Liver (tissue), 9 donors: ENCODE results near the gene PSME3IP1. TPM values are rescaled to one million over a fixed set of nuclear protein-coding genes. Genes with fewer than 3 reads are reported as not detected.

Experiments used
- DNase-seq: peaks from one replicate; pipeline ENCODE4 v3.0.0-alpha.2; 2017; ENCODE audit warnings: low spot score
- H3K27ac ChIP-seq, 2 donors: one replicate each; pipeline ENCODE4 v1.7.0; 2013; ENCODE audit warnings: inconsistent platforms in 2 of 2, low read length in 2 of 2, control low read depth in 1 of 2, low read depth in 1 of 2, mild to moderate bottlenecking in 1 of 2
- H3K27me3 ChIP-seq, 4 donors: one replicate each; pipeline versions ENCODE4 v1.6.1 to v1.7.0; 2013; ENCODE audit warnings: low read length in 3 of 4, inconsistent platforms in 1 of 4, mild to moderate bottlenecking in 1 of 4, moderate library complexity in 1 of 4; ENCODE audit not compliant: control insufficient read depth in 4 of 4, insufficient read depth in 4 of 4
- H3K36me3 ChIP-seq, 4 donors: one replicate each; pipeline versions ENCODE4 v1.6.1 to v1.7.0; 2013; ENCODE audit warnings: low read length in 3 of 4, mild to moderate bottlenecking in 3 of 4, low read depth in 1 of 4, moderate library complexity in 1 of 4; ENCODE audit not compliant: control insufficient read depth in 4 of 4, insufficient read depth in 3 of 4
- H3K4me1 ChIP-seq, 4 donors: one replicate each; pipeline versions ENCODE4 v1.6.1 to v1.7.0; 2013; ENCODE audit warnings: low read length in 3 of 4, mild to moderate bottlenecking in 3 of 4, moderate library complexity in 1 of 4; ENCODE audit not compliant: control insufficient read depth in 4 of 4, insufficient read depth in 4 of 4
- H3K4me3 ChIP-seq, 3 donors: one replicate each; pipeline versions ENCODE4 v1.6.1 to v1.7.0; 2013; ENCODE audit warnings: low read length in 3 of 3, control low read depth in 1 of 3, low read depth in 1 of 3, mild to moderate bottlenecking in 1 of 3
- H3K9ac ChIP-seq, 2 donors: one replicate each; pipeline ENCODE4 v1.7.0; 2013; ENCODE audit warnings: low read length in 2 of 2, mild to moderate bottlenecking in 2 of 2, moderate library complexity in 2 of 2, control low read depth in 1 of 2, low read depth in 1 of 2
- H3K9me3 ChIP-seq, 4 donors: one replicate each; pipeline versions ENCODE4 v1.6.1 to v1.7.0; 2013; ENCODE audit warnings: low read length in 3 of 4; ENCODE audit not compliant: control insufficient read depth in 4 of 4
- EGR1 ChIP-seq, 2 donors: IDR thresholded peaks; 2 replicates each; pipeline ENCODE4 v1.6.1; 2016 to 2018; ENCODE audit warnings: antibody characterized with exemption in 2 of 2, low read depth in 2 of 2
- FOXA2 ChIP-seq: IDR thresholded peaks from 2 replicates; pipeline ENCODE4 v1.6.1; 2016; ENCODE audit warnings: antibody characterized with exemption
- HNF4A ChIP-seq, 2 donors: conservative IDR thresholded peaks; 2 replicates each; pipeline ENCODE4 v1.6.1; 2016; ENCODE audit warnings: antibody characterized with exemption in 2 of 2, mild to moderate bottlenecking in 2 of 2
- HNF4G ChIP-seq: IDR thresholded peaks from 2 replicates; pipeline ENCODE4 v1.6.1; 2016; ENCODE audit warnings: antibody characterized with exemption
- JUND ChIP-seq, 2 donors: IDR thresholded peaks; 2 replicates each; pipeline ENCODE4 v1.6.1; 2016; ENCODE audit warnings: antibody characterized with exemption in 2 of 2
- MAX ChIP-seq: IDR thresholded peaks from 2 replicates; pipeline ENCODE4 v1.6.1; 2016; ENCODE audit warnings: antibody characterized with exemption
- RAD21 ChIP-seq, 2 donors: IDR thresholded peaks; 2 replicates each; pipeline ENCODE4 v1.6.1; 2016; ENCODE audit warnings: antibody characterized with exemption in 2 of 2, mild to moderate bottlenecking in 2 of 2
- REST ChIP-seq: IDR thresholded peaks from 2 replicates; pipeline ENCODE4 v1.6.1; 2016; ENCODE audit warnings: antibody characterized with exemption, mild to moderate bottlenecking
- SP1 ChIP-seq: IDR thresholded peaks from 2 replicates; pipeline ENCODE4 v1.6.1; 2018; ENCODE audit warnings: antibody characterized with exemption, mild to moderate bottlenecking
- TAF1 ChIP-seq: conservative IDR thresholded peaks from 2 replicates; pipeline ENCODE4 v1.6.1; 2016; ENCODE audit warnings: antibody characterized with exemption, mild to moderate bottlenecking
- YY1 ChIP-seq: IDR thresholded peaks from 2 replicates; pipeline ENCODE4 v1.6.1; 2016; ENCODE audit warnings: antibody characterized with exemption, mild to moderate bottlenecking
- WGBS: extraction: QIAGEN DNeasy Blood & Tissue Kit; methylation state at CpG from one replicate; pipeline ENCODE4 v1.1.7; 2013; 5-methylcytosine and 5-hydroxymethylcytosine counted together
- polyA plus RNA-seq, 2 donors: library from polyadenylated mRNA; stranded (reverse) in 1 of 2; unstranded in 1 of 2; fragments of 200-250 nt in 1 of 2; fragments of >200 nt in 1 of 2; fragmentation: Nextera tagmentation in 1 of 2; extraction: Ambion mirVana in 1 of 2; gene quantifications; one replicate each; pipeline versions ENCODE4 v1.2.1 to v1.2.3, GENCODE V29; 2013 to 2015
- total RNA-seq, 2 donors: library from RNA; depleted of rRNA; stranded (reverse); fragments of >200 nt; gene quantifications; one replicate each; pipeline ENCODE4 v1.2.3, GENCODE V29; 2014
- TF ChIP-seq, protein P1 (sequence below): IDR thresholded peaks from 2 replicates; pipeline ENCODE4 v1.6.1; 2016; ENCODE audit warnings: antibody characterized with exemption
- donor health status: healthy.
- donor health status: healthy.
- donor health status: healthy.
- donor health status: healthy.
- donor health status: healthy.

The PSME3IP1 gene
- total and polyA plus RNA-seq, 4 donors: 25.0 to 34.7 (median 25.8) TPM

DNA sequence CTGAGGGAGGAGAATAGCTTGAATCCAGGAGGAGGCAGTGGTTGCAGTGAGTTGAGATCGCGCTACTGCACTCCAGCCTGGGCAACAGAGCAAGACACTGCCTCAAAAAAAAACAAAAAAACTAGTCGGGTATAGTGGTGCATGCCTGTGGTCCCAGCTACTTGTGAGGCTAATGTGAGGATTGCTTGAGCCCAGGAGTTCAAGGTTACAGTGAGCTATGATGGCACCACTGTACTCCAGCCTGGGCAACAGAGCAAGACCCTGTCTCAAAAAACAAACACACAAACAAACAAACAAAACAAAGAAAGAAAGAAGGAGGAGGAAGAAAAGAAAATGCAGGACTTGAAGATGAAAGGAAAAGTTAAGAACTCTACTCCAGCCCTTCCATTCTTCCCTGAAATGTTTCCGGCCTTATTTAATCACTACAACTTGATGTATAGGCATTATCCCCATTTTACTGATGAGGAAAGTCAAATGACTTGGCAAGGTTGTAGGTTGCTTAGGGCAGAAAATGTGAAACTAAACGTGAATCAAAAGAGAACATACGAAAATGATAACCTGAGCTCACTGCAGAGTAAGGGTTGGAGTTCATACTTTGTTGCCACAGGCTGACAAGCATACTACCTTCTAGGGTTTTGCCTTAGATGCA lies 30.0 kb downstream of the PSME3IP1 start:
- Histone ChIP-seq H3K27ac (no peak overlapping the region), H3K9ac (no peak overlapping the region), H3K4me3 (no peak overlapping the region), H3K9me3 (no peaks in the 10 kb centered on the region), H3K36me3 (peaks cover 10 to 34% (median 25%) of the 10 kb centered on the region in 4 donors), H3K27me3 (no peaks in the 10 kb centered on the region), H3K4me1 (no peaks in the 10 kb centered on the region)
- WGBS: 79% methylated on average over 6 of the region's 6 CpGs
- DNase-seq: no peak
- TF ChIP-seq MAX: no peak
- TF ChIP-seq HNF4A (conservative IDR thresholded peaks at IDR 0.05): no peak
- no peak for TF ChIP-seq FOXA2
- TF ChIP-seq REST: no peak
- no peak for TF ChIP-seq HNF4G
- no peak for TF ChIP-seq JUND (IDR thresholded peaks at IDR 0.05)
- no peak for TF ChIP-seq TAF1
- no peak for TF ChIP-seq YY1
- TF ChIP-seq, protein P1, sequence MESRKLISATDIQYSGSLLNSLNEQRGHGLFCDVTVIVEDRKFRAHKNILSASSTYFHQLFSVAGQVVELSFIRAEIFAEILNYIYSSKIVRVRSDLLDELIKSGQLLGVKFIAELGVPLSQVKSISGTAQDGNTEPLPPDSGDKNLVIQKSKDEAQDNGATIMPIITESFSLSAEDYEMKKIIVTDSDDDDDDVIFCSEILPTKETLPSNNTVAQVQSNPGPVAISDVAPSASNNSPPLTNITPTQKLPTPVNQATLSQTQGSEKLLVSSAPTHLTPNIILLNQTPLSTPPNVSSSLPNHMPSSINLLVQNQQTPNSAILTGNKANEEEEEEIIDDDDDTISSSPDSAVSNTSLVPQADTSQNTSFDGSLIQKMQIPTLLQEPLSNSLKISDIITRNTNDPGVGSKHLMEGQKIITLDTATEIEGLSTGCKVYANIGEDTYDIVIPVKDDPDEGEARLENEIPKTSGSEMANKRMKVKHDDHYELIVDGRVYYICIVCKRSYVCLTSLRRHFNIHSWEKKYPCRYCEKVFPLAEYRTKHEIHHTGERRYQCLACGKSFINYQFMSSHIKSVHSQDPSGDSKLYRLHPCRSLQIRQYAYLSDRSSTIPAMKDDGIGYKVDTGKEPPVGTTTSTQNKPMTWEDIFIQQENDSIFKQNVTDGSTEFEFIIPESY: no peak

- no peak overlapping the region for H3K27ac ChIP-seq
- H3K9me3 ChIP-seq: no peaks in the 10 kb centered on the region
- DNase-seq: no peak
- H3K9ac ChIP-seq: no peak overlapping the region
- H3K36me3 ChIP-seq: peaks cover 10 to 26% (median 21%) of the 10 kb centered on the region in 4 donors
- no peaks in the 10 kb centered on the region for H3K27me3 ChIP-seq
- no peak overlapping the region for H3K4me3 ChIP-seq
- WGBS: 90% methylated on average over 6 of the region's 6 CpGs
- no peaks in the 10 kb centered on the region for H3K4me1 ChIP-seq
- no peak for TF ChIP-seq MAX
- no peak for TF ChIP-seq SP1
- no peak for TF ChIP-seq RAD21 (IDR thresholded peaks at IDR 0.05)
- no peak for TF ChIP-seq YY1
- no peak for TF ChIP-seq EGR1 (IDR thresholded peaks at IDR 0.05; ENCODE audit: low read depth in 2 of 2)
- no peak for TF ChIP-seq HNF4G
- TF ChIP-seq, protein P1: no peak
These were observed 32.0 kb downstream of the PSME3IP1 start for GRCh38 chr16:57153841-57154240.
